CD1c-positive myeloid dendritic cell (primary cell): ENCODE data around the gene FOXG1.

Experiments
- DNase-seq: peaks from one replicate; pipeline ENCODE4 v3.0.0-alpha.2; 2016; ENCODE audit errors: extremely low spot score

Gene FOXG1

DNA sequence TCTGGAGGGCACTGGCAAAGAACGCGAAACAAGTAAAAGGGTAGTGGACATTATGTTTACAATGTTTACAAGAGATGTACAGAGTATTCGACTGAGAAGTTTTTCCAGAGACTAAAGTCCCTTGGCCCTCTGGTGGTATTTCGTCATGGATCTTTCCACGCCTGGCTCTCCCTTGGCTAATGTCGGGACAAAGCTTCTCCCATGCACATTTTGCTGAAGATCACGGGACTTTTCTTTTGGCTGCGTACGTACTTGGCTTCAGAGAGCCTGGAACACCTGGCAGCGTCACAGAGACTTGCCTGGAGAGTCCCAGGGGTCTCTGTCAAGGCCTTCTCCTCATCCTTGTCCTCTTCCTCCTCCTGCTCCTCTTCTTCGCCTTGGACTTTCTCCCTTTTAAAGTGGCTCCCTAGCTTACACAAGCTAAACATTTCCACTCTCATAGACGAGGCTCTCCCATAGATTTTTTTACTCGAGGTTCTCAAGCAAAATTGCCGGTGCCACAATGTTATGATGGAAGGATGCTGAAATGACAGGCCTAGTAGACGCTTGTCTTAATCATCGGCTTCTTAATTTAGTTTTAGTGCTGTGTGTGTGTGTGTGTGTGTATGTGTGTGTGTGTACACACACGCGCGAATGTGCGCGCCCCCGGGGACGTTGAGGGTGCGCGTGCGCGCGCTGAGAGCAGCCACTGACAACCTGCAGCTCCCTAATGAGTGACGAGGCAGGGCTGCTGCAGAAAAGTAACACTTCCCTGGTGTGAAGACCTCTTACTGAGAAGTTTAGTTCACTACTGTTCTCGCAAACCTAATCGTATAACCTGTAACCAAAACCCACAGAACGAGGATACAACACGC, 4.9 kb upstream of the FOXG1 start:
- no peak for DNase-seq

DNA sequence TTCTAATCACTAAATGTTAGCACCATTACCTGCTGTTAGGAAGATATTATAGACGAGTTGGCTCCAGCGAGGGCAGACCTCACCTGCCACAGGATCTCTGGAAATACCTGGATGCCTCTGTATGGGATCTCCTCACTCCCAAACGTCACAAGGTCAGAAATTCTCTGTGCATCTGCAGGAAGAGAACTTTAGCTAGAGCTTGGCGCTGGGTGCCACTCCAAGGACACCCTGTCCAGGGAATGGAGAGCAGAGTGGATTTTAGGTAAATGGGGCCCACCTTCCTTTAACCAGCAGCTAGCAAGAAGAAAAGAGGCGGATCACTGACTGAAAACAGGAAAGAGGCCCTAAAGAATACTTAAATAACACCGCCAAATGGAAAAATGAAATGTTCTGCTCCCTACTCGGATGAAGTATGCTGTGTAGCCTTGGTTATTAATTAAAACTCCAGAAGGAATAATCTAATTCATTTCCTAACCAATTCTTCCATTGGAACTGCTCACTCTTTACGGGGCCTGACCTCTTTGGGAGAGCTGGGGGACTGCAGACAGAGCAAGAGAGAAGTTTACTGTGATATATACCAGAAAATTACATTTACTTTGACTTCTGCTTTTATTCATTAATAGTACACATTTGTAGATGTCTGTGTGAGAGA, 4.2 kb upstream of the FOXG1 start:
- no peak for DNase-seq

DNA sequence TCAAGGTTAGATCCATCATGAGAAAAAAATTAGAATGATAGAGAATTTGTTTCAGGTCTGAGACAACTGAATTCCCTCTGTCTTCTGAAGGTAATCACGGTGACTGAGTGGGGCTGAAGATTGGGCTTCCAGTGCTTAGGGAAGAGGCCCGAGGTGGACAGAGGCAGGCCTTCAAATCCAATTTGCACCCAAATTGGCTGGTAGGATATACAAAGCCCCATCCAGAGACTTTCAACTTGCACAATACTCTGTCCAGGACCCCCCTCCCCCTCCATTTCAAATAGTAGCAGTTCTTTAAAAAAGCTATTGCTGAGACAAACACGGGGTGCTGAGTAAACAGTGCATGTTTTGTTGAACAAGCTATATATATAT, 3.6 kb upstream of the FOXG1 start:
- DNase-seq = no peak

DNA sequence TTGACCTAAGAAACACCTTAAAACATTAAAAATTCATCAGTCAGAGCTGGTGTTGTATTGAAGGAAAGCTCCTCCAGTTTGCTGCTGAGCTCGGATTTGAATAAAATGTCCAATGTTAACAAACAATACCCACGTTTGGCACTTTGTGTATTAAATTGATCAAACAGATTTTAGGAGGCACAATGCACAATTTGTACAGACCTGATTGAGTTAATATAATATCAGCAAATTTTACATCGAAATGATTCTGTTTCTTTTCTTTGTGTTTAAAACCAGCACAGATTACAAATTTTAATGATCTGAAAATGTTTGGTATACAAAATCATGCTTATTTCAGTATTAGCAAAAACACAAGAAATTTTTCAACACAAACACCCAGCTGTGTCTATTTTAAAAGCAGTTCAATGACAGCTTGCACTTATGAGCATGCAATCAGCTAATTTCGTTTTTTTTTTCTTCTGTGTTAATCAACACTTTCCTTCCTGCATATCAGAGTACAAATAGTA, 2.8 kb upstream of the FOXG1 start:
- no peak for DNase-seq

DNA sequence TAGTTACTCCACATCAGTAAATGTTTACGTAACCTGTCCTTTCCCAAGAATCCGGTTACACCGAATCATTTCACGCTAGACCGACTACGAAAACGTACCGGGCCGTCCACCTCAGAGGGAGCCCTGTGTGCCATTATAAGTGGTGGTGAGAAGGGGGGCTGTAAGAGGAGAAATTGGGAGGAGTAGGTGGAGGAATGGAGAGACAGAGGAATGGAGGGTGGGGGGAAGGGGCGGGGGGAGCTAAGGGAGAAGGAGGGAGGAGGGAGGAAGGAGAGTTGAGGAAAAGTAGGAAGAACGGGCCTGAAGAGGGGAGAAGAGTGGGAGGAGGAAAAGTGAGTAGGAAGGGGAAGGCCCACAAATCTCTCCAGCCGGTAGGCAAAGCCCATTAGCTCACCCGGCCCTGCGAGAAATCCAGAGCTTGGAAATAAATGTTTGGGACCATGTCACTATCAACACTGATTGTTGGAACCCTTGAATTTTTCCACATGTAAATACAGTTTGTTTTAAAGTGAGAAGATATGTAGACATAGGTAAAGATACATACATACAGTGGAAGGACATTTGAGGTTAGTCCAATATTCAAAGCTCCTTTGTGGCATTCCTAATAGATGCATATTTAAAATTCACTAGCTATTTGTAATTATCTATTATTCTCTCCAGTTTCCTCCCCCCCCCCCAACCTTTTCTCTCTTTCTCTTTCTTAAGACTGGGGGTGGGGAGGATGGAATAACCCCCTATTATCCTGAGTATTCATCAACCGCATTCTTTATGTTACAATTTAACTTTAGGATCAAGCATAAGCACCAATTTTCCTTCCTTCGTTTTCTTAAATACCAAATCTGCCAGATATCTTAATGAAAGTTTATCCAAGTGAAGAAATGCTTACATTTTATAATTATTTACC, 2.1 kb upstream of the FOXG1 start:
- DNase-seq = no peak

DNA sequence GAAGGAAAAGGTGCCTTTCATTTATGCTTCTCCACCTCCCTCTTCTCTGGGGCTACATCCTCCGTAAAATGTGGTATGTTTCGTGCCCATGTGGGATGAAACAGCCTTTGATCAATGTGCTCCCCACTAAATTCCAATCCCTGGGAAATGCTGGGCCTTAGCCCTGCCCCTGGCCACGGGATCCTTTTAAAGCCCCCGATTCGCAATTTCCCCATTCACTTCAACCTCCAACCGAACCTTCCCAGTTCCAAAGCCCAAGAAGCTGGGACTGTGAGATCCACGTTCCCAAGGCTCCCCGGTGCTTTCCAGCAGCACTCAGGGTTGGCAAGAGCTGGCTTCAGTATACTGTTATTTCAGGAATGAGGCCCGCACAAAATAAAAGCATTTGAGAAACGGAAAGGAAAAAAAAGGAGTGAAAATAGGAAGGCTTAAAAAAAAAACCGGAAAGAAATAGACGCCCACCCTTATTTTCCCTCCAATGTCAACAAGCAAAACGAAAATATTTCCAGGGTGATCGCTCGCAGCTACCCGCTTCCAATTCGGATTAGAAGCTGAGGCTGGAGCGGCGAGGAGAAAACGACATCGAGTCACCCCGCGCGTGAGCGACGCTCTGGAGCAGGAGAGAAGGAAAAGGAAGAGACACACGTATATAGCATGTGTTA, 1.3 kb upstream of the FOXG1 start:
- no peak for DNase-seq

DNA sequence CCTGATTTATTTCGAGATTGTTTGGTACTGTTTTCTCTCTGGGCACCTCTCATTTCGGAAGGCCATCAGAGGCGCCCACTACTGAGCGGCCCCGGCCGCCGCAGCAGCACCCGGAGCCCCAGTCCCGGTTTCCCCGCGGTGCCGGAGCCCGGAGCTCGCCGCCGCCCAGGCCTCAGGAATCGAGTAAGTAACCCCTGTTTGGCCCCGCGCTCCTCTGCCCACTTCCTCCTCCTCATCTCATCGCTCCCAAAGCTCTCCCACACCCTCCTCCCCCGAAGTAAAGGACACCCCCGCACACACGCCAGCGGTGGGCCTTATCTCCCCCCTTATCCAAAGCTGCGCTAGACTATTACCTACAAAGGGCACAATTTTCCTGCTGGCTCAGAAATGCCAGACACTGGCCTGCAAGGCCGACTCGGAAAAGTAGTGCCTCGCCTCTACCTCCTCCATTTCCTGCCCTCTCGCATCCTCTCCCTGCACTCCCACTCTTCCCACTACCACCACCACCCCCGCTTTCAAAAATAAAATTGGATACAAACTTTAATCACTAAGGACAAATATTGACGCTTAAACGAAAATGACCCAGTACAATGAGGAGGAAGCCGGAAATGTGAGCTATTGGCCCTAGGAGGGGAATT, 637 bp upstream of the FOXG1 start:
- no peak for DNase-seq

DNA sequence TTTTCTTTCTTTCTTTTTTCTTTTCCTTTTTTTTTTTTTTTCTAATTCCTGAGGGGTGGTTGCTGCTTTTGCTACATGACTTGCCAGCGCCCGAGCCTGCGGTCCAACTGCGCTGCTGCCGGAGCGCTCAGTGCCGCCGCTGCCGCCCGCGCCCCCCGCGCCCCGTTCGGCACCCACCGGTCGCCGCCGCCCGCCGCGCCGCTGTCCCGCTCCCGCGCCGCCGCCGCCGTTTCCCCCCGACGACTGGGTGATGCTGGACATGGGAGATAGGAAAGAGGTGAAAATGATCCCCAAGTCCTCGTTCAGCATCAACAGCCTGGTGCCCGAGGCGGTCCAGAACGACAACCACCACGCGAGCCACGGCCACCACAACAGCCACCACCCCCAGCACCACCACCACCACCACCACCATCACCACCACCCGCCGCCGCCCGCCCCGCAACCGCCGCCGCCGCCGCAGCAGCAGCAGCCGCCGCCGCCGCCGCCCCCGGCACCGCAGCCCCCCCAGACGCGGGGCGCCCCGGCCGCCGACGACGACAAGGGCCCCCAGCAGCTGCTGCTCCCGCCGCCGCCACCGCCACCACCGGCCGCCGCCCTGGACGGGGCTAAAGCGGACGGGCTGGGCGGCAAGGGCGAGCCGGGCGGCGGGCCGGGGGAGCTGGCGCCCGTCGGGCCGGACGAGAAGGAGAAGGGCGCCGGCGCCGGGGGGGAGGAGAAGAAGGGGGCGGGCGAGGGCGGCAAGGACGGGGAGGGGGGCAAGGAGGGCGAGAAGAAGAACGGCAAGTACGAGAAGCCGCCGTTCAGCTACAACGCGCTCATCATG, 654 bp downstream of the FOXG1 start:
- no peak for DNase-seq

DNA sequence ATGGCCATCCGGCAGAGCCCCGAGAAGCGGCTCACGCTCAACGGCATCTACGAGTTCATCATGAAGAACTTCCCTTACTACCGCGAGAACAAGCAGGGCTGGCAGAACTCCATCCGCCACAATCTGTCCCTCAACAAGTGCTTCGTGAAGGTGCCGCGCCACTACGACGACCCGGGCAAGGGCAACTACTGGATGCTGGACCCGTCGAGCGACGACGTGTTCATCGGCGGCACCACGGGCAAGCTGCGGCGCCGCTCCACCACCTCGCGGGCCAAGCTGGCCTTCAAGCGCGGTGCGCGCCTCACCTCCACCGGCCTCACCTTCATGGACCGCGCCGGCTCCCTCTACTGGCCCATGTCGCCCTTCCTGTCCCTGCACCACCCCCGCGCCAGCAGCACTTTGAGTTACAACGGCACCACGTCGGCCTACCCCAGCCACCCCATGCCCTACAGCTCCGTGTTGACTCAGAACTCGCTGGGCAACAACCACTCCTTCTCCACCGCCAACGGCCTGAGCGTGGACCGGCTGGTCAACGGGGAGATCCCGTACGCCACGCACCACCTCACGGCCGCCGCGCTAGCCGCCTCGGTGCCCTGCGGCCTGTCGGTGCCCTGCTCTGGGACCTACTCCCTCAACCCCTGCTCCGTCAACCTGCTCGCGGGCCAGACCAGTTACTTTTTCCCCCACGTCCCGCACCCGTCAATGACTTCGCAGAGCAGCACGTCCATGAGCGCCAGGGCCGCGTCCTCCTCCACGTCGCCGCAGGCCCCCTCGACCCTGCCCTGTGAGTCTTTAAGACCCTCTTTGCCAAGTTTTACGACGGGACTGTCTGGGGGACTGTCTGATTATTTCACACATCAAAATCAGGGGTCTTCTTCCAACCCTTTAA, 1.5 kb downstream of the FOXG1 start:
- DNase-seq = no peak

DNA sequence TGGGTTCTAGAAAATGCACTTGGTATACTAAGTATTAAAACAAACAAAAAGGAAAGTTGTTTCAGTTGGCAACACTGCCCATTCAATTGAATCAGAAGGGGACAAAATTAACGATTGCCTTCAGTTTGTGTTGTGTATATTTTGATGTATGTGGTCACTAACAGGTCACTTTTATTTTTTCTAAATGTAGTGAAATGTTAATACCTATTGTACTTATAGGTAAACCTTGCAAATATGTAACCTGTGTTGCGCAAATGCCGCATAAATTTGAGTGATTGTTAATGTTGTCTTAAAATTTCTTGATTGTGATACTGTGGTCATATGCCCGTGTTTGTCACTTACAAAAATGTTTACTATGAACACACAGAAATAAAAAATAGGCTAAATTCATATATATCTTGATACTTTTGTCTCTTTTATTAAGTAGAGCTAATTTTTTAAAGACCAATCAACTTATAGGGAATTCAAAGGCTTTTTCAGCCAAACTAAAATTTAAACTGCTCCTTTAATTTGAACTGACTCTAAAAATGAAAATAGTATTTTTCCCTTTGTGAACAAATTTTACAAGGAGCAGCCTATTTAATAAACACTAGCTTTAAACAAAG, 2.8 kb downstream of the FOXG1 start:
- DNase-seq = no peak

DNA sequence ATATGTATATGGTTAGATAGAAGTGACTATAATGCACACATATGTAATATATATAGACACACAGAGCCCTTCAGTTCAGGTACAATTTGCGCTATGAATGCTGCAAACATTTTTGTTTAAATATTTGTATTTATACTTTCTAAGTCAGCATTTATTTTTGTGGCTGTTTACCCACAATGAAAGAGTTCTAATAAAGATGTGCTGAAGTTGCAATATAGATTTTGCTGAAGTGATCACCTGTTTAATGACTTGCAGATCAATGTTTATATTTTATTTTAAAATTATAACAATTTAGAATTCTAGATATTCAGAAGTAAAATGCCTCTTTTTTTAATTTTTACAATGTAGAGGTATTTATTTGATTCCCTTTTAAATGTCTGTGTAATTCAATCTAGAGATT, 3.5 kb downstream of the FOXG1 start:
- DNase-seq = no peak

DNA sequence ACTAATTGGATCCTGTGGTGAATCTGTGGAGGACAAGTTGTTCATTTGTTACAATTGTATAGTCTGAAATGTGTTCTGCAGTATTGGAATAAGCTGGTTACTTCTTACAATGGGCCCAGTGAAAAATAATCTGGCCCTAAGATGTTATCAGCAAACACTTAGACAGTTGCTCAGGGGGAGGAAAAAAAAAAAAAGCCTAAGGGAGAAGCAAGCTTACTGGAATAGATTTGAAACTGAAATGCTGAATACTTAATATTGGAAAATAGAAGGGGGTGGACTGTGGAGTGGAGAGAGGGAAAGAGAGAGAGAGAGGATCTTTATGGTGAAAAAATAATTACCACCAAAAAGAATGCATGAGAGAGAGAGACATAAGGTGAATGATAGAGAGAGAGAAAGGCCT, 4.0 kb downstream of the FOXG1 start:
- no peak for DNase-seq

DNA sequence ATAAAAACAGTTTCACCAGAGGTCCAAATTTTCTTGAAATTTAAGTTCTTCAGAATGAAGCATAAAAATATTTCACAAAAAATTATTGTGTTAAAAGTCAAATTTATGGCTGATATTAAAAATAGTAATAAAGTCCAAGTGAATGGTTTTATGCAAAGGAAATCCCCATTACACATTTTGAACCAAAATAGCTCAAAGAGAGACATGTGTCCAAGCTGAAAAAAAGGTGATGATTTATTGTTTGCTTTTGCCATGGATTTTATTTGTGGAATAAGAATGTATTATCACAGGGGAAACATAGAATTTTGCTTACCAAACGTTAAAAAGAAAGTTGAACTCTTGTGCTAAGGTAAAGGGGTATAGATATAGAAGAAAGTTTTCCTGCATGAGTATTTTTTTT, 4.6 kb downstream of the FOXG1 start:
- DNase-seq = no peak

DNA sequence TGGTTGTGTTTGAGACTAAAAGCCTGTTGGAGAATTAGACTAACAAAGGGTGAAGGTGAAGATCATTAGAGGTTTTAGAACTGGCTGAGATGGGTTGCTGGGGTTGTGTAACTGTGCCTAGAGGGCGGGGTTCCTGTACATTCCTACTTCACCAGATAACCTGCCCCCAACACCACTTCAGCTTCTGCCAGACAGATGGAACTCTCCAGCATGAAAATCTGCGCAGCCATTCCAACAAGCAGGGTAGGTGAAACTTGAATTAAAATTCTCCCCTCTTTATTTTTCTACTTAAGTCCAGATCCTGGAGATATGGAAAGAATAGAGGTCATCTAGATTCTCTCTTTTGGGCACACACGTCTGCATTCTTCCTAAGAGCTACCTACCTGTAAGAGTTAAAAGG, 6.0 kb downstream of the FOXG1 start:
- no peak for DNase-seq

DNA sequence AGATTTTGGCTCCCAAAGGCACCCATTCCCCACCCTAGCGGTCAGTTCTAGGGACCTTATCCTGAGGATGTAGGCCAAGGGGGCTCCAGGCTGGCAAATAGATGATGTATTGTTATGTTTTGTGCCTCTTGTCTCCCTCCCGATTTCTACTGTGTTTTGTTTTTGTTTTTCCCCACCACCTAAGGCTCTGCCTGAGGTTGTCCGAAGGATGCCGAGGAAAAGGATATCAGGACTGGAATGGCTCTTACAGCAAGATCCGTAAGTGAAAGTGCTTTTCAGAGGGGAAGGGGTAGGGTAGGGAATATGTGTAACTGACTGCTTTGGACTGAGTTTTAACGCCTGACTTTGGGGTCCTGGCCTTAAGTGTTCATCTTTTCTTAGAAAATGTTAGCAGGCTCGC, 6.6 kb downstream of the FOXG1 start:
- no peak for DNase-seq

DNA sequence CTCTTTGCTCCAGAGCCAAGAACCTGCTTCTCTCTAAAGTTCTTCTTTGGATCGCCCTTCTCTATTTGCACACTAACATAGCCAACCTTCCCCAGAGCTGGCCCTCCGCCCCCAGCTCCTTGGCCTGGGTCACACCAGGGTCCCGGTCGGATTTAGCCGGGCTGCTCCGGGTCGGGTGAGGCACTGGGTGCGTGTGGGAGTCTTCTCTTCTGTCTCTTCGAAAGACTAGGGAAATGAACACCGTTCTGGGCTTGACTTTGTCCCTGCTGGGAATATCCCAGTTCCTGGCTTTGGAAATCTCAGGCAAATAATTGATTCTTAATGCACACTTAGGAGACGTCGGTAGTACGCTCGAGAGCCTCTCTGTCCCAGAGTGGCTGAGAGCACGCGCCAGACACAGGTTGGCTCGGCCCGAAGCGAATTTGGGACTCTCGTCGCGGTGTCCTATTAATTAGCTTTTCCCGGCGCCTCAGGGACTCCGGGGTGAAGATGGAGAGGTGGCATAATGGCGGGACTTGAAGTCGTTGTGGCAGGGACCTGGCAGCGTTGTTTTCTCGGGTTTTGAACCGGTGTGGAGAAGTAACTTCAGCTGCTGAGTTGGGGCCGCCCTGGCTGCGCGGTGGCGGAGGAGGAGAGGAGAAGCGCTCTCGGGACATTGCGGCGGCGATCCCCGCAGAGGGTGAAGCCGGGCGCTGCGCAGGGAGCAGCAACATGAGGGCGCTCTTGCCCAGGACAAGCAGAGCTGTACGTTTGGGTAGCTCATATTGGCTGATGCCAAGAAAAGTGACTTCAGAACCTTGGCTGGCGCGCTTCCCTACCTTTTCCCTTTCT, 7.5 kb downstream of the FOXG1 start:
- DNase-seq = no peak

DNA sequence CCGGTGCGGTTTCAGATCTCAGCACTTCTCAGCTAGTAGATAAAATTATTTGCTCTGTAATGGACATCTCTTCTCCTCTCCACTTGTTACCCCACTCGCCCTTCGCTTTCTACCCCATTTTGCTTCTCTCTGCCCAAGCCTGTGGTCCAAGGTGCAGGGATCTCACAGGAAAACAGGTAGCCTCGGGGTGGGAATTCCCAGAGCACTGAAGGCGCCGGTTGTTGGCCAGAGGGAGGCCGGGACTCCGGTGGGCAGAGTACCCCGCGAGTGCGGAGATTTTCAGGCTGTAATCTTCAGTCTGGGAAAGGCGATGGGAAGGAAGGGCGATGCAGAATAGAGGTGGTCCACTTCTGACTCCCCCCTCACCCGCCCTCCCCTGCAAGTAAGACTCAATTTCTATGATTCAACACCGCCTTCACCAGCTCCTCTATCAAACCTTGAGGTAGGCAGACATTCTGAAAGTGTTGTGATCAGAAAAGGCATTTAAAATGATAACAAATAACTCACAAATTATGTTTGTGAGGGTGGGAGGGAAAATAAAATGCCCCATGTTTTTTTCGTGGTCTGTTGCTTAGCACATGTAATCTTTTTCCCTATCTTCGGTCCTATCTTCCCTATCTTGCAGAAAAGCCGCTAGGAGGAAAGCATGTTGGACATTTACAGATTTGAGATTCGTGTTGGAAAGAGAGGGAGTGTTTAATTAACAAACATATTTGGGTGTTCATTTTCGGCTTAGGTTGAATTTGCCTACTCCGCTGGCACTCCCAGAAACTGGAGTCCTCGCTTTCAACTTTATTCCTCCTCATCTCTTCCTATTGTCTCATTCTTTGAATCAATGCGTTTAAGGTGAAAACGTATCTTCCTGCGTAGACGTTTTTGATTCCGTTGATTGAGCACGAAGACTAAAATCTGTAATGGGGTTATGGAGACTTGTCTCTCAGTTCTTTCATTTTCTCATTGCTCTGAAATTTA, 8.5 kb downstream of the FOXG1 start:
- DNase-seq = no peak
